ENCODE measurements around the gene PPP1R26. TPM values are rescaled to one million over a fixed set of nuclear protein-coding genes. Genes with fewer than 3 reads are reported as not detected.

PPP1R26 gene
- polyA plus RNA-seq, 3 donors = 0.56 to 4.7 (median 0.60) TPM

- Histone ChIP-seq H3K79me2 (ENCODE audit: insufficient read depth, low read length) (peaks cover 11% of the 10 kb centered on the region), H3K9me3 (replicated peaks in 1 of 2; ENCODE audit: control insufficient read depth in 1 of 2, insufficient read depth in 1 of 2, low read length in 2 of 2) (no peaks in the 10 kb centered on the region), H3K4me2 (replicated peaks; ENCODE audit: extremely low read depth, low read length, poor library complexity, severe bottlenecking) (no peak overlapping the region), H3K4me3 (replicated peaks in 1 of 3; ENCODE audit: low read depth in 2 of 3, low read length in 3 of 3) (no peak overlapping the region), H3K9ac (ENCODE audit: insufficient read depth, low read length, poor library complexity, severe bottlenecking) (no peak overlapping the region), H3K36me3 (replicated peaks in 1 of 2; ENCODE audit: control insufficient read depth in 1 of 2, insufficient read depth in 2 of 2, low read length in 2 of 2) (peaks cover 17 to 33% of the 10 kb centered on the region in 2 donors), H3K27me3 (ENCODE audit: control insufficient read depth in 2 of 2, insufficient read depth in 2 of 2, low read length in 2 of 2) (peaks cover 0 to 4% of the 10 kb centered on the region in 2 donors), H4K20me1 (ENCODE audit: insufficient read depth, low read length) (peaks cover 31% of the 10 kb centered on the region), H2AFZ (ENCODE audit: insufficient read depth, low read depth, low read length, poor library complexity, severe bottlenecking) (no peak overlapping the region), H3K4me1 (ENCODE audit: control insufficient read depth in 1 of 2, insufficient read depth in 2 of 2, low read length in 2 of 2) (peaks cover 22 to 30% of the 10 kb centered on the region in 2 donors), H3K27ac (ENCODE audit: low read depth in 1 of 2, low read length in 2 of 2) (peak overlapping the region in 1 of 2 donors; percentile 14)
- Mint-ChIP-seq H3K36me3 (peaks cover 22 to 39% of the 10 kb centered on the region in 2 donors), H3K9me3 (peaks cover 0 to under 1% (median 0%) of the 10 kb centered on the region in 7 donors), H3K4me3 (no peak overlapping the region), H3K27me3 (ENCODE audit: low read depth in 3 of 3) (peaks cover 4 to 13% (median 12%) of the 10 kb centered on the region in 3 donors), H3K27ac (no peak overlapping the region), H3K4me1 (peaks cover 21% of the 10 kb centered on the region)
- TF ChIP-seq, protein P1, sequence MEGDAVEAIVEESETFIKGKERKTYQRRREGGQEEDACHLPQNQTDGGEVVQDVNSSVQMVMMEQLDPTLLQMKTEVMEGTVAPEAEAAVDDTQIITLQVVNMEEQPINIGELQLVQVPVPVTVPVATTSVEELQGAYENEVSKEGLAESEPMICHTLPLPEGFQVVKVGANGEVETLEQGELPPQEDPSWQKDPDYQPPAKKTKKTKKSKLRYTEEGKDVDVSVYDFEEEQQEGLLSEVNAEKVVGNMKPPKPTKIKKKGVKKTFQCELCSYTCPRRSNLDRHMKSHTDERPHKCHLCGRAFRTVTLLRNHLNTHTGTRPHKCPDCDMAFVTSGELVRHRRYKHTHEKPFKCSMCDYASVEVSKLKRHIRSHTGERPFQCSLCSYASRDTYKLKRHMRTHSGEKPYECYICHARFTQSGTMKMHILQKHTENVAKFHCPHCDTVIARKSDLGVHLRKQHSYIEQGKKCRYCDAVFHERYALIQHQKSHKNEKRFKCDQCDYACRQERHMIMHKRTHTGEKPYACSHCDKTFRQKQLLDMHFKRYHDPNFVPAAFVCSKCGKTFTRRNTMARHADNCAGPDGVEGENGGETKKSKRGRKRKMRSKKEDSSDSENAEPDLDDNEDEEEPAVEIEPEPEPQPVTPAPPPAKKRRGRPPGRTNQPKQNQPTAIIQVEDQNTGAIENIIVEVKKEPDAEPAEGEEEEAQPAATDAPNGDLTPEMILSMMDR (IDR thresholded peaks at IDR 0.05) = no peak
- DNase-seq = no peak
- intact Hi-C loops (cut with micrococcal nuclease) = no loop called here
- 99% methylated on average over 16 of the region's 16 CpGs for WGBS (ENCODE audit: insufficient coverage)
These were observed 23.3 kb downstream of the PPP1R26 start for GRCh38 chr9:135502873-135503321.

GRCh38 chr9:135503371-135504261, 24.0 kb downstream of the PPP1R26 start:
- Mint-ChIP-seq H3K27me3 (ENCODE audit: low read depth in 3 of 3) (peaks cover 2 to 10% (median 9%) of the 10 kb centered on the region in 3 donors), H3K4me1 (peaks cover 21% of the 10 kb centered on the region), H3K27ac (peak overlapping the region in 2 of 7 donors; percentile 9 to 59), H3K36me3 (peaks cover 22 to 39% of the 10 kb centered on the region in 2 donors), H3K9me3 (peaks cover 0 to 7% (median 1%) of the 10 kb centered on the region in 7 donors), H3K4me3 (no peak overlapping the region)
- TF ChIP-seq, protein P1 (IDR thresholded peaks at IDR 0.05) = no peak
- H3K9me3 ChIP-seq (replicated peaks in 1 of 2; ENCODE audit: control insufficient read depth in 1 of 2, insufficient read depth in 1 of 2, low read length in 2 of 2) = peaks cover 0 to 3% of the 10 kb centered on the region in 2 donors
- no peak overlapping the region for H3K27ac ChIP-seq (ENCODE audit: low read depth in 1 of 2, low read length in 2 of 2)
- no peak overlapping the region for H3K9ac ChIP-seq (ENCODE audit: insufficient read depth, low read length, poor library complexity, severe bottlenecking)
- H2AFZ ChIP-seq (ENCODE audit: insufficient read depth, low read depth, low read length, poor library complexity, severe bottlenecking) = no peak overlapping the region
- no peaks in the 10 kb centered on the region for H3K27me3 ChIP-seq (ENCODE audit: control insufficient read depth in 2 of 2, insufficient read depth in 2 of 2, low read length in 2 of 2)
- no peak overlapping the region for H3K4me2 ChIP-seq (replicated peaks; ENCODE audit: extremely low read depth, low read length, poor library complexity, severe bottlenecking)
- 96% methylated on average over 34 of the region's 41 CpGs for WGBS (ENCODE audit: insufficient coverage)
- peaks cover 22 to 30% of the 10 kb centered on the region in 2 donors for H3K4me1 ChIP-seq (ENCODE audit: control insufficient read depth in 1 of 2, insufficient read depth in 2 of 2, low read length in 2 of 2)
- intact Hi-C loops (cut with micrococcal nuclease) = no loop called here
- H3K36me3 ChIP-seq (replicated peaks in 1 of 2; ENCODE audit: control insufficient read depth in 1 of 2, insufficient read depth in 2 of 2, low read length in 2 of 2) = peaks cover 17 to 33% of the 10 kb centered on the region in 2 donors
- no peak overlapping the region for H3K4me3 ChIP-seq (replicated peaks in 1 of 3; ENCODE audit: low read depth in 2 of 3, low read length in 3 of 3)
- H4K20me1 ChIP-seq (ENCODE audit: insufficient read depth, low read length) = peaks cover 31% of the 10 kb centered on the region
- peaks cover 11% of the 10 kb centered on the region for H3K79me2 ChIP-seq (ENCODE audit: insufficient read depth, low read length)
- DNase-seq = no peak

Data from CD14-positive monocyte (primary cell).